GOT3 (cell line): ENCODE data around the gene TNFRSF25.

Experiments
- DNase-seq: peaks from one replicate; lab custom pipeline; 2025; ENCODE audit warnings: mixed read lengths; lab: John Stamatoyannopoulos, UW

TNFRSF25 gene

GRCh38 chr1:6416295-6416656 lies 49.7 kb downstream of the TNFRSF25 start:
- no peak for DNase-seq

- no peak for DNase-seq
Observed at GRCh38 chr1:6414881-6415626, 50.9 kb downstream of the TNFRSF25 start.

- no peak for DNase-seq
Observed at GRCh38 chr1:6414443-6414844, 51.5 kb downstream of the TNFRSF25 start.

GRCh38 chr1:6412896-6413295 lies 53.1 kb downstream of the TNFRSF25 start:
- no peak for DNase-seq
